NCI-H82 treated with DMSO at 0.1 percent for 48 hours (cell line): ENCODE results near the gene COL4A2.
"Not testable (repeated sequence)": the region's sequence is repeated elsewhere in the genome, so short reads cannot be mapped to it uniquely, and the experiment has no call there.

Experiments used
- DNase-seq: peaks from one replicate; lab custom pipeline; 2025; ENCODE audit not compliant: unreplicated experiment; lab: John Stamatoyannopoulos, UW

The COL4A2 gene

GRCh38 chr13:110305949-110306339 is 1.1 kb upstream of the COL4A2 start:
- no peak for DNase-seq

- no peak for DNase-seq
Measured at GRCh38 chr13:110306340-110306959, 634 bp upstream of the COL4A2 start.

- no peak for DNase-seq
Measured at GRCh38 chr13:110307767-110308655, 927 bp downstream of the COL4A2 start.

GRCh38 chr13:110308656-110309359 is 1.7 kb downstream of the COL4A2 start:
- no peak for DNase-seq

GRCh38 chr13:110309661-110310524 is 2.8 kb downstream of the COL4A2 start:
- DNase-seq = no peak

GRCh38 chr13:110310541-110311442 is 3.7 kb downstream of the COL4A2 start:
- DNase-seq = no peak

GRCh38 chr13:110311443-110312338 is 4.6 kb downstream of the COL4A2 start:
- no peak for DNase-seq

- no peak for DNase-seq
Measured at GRCh38 chr13:110312339-110313031, 5.4 kb downstream of the COL4A2 start.

- not testable (repeated sequence) for DNase-seq
Measured at GRCh38 chr13:110313261-110313660, 6.2 kb downstream of the COL4A2 start.

- DNase-seq = not testable (repeated sequence)
Measured at GRCh38 chr13:110313733-110314132, 6.6 kb downstream of the COL4A2 start.

- DNase-seq = no peak
Measured at GRCh38 chr13:110314516-110315245, 7.6 kb downstream of the COL4A2 start.

- DNase-seq = no peak
Measured at GRCh38 chr13:110316196-110316595, 9.1 kb downstream of the COL4A2 start.

- no peak for DNase-seq
Measured at GRCh38 chr13:110317093-110317492, 10.0 kb downstream of the COL4A2 start.

- no peak for DNase-seq
Measured at GRCh38 chr13:110317496-110318195, 10.6 kb downstream of the COL4A2 start.

GRCh38 chr13:110318920-110319319 is 11.8 kb downstream of the COL4A2 start:
- no peak for DNase-seq

GRCh38 chr13:110319397-110319773 is 12.3 kb downstream of the COL4A2 start:
- DNase-seq = no peak
